GM23338 (cell line): ENCODE measurements around the gene CDIPT.

Experiments
- CREB1 ChIP-seq: fragments of 250-450 bp; sonication (Bioruptor Pico); IDR thresholded peaks from 2 replicates; pipeline ENCODE4 v1.5.0; 2020; ENCODE audit warnings: low read depth, mild to moderate bottlenecking, moderate library complexity
- CTCF ChIP-seq, 2 experiments: fragments of 200-600 bp in 1 of 2; sonication (generic) in 1 of 2; conservative IDR thresholded peaks; 2 replicates each; pipeline versions ENCODE4 v1.5.1 to v1.6.1; 2016 to 2017; ENCODE audit warnings: antibody characterized with exemption in 2 of 2, low read depth in 2 of 2, mild to moderate bottlenecking in 2 of 2, moderate library complexity in 1 of 2
- EZH2 ChIP-seq: fragments of 200-600 bp; sonication (generic); IDR thresholded peaks from one replicate; pipeline ENCODE4 v1.8.0; 2017; ENCODE audit warnings: antibody characterized with exemption, mild to moderate bottlenecking, low read depth; ENCODE audit not compliant: unreplicated experiment
- EZH2phosphoT487 ChIP-seq: fragments of 200-600 bp; sonication (generic); IDR thresholded peaks from one replicate; pipeline ENCODE4 v1.8.1; 2018; ENCODE audit warnings: antibody characterized with exemption; ENCODE audit not compliant: unreplicated experiment
- POLR2AphosphoS5 ChIP-seq: IDR thresholded peaks from 2 replicates; pipeline ENCODE4 v1.6.1; 2016; ENCODE audit warnings: antibody characterized with exemption, low read depth

- TF ChIP-seq CTCF (conservative IDR thresholded peaks at IDR 0.05; ENCODE audit: low read depth in 2 of 2), result no peak
- TF ChIP-seq EZH2, result no peak
- peak; percentile 67 for TF ChIP-seq POLR2AphosphoS5
- no peak for TF ChIP-seq CREB1 (CRISPR knock-in tag)
- TF ChIP-seq EZH2phosphoT487, result no peak
Measured at GRCh38 chr16:29811170-29811895, 51.7 kb downstream of the CDIPT start.
